ENCODE results near the gene PLEKHA5.

Gene PLEKHA5

DNA sequence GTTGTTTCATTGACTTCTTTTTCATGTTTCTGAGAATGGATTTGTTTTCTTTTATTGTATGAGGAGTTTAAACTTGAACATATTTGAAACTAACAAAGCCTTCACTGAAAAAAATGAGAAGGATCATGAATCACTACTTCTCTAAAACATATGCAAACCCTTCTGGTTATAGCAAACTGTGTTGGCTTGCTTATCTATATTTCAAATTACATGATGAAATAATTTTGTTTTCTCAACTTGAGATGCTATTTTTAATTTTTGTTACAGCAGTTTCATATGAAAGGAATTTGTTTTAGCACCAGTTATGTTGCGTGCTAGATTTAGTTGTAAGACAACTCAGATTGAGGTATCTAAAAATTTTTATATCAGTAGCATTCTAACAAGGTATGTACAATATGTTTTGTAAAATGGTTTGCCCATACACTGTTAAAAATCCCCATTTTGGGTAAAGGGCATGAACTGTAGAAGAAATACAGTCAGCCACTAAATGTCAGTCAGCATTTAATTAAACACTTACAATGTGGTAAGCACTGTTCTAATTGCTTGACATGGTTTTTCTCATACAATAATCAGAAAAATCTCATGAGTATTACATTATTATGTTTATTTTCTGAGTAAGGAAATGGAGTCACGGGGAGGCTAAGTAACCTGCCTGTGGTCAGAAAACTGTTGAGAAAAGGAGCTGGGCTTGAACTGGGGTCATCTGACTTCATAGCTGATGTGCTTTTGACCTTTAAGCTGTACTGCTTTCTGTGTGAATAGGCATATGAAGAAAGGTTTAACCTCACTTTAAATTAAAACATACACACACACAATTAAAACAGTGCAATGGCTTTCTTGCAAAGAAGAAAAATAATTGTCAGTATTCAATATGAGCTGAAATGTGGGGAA is 105.7 kb downstream of the PLEKHA5 start:
- DNase-seq, result no peak

DNA sequence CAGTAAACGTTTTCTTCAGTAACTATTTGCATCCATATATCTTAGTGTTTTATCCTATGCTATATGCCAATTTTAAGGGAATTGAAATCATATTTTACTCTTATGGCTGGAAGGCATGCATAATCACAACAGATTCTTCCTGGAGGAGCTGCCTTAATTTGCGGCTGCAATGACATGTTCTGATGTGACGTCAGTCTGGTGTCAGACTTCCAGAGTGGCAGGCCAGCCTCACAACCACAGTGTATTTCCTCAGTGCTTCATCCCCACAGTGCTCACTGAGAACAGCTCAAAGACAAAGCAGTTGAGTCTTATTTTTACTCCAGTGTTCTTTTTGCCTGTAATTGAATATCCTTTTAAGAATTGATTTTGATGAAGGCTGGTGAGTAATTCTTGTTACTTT is 107.1 kb downstream of the PLEKHA5 start:
- peak; percentile 35 for DNase-seq

DNA sequence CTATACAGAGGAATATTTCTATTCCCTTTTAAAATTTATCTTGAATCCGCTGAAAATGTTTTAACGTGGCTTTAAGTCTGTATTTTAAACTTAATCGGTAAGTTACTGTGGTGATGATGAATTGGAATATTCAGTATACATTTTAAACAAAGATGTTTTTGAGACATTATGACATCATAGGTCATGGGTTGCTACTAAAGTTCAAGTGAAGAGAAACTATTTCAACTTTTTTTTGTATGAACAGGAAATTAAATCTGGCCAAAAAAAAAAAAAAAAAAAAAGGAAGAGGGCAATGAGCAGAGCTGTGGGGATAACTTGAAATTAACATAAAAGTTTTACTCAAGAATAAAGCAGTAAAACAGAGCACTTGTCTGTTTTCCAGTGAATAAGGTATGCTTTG is 109.0 kb downstream of the PLEKHA5 start:
- DNase-seq, result no peak

DNA sequence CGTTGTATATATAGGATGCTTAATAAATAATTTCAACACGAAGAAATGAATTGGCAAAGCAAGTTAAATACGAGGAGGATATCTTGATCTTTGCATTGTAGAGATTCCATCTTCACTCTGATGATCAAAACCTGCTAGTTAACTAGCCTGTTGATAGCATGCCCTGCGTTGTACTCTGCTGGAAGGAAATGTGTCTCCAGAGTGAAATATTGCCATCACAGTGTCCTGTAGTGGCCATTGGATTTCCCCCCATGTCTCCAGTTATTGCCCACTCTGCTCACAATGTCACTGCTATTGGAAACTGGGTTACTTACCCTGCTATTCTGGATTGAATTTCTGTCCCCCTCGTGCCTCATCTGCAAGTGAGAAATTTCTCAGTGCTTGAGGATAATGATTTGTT is 109.6 kb downstream of the PLEKHA5 start:
- DNase-seq, result no peak

DNA sequence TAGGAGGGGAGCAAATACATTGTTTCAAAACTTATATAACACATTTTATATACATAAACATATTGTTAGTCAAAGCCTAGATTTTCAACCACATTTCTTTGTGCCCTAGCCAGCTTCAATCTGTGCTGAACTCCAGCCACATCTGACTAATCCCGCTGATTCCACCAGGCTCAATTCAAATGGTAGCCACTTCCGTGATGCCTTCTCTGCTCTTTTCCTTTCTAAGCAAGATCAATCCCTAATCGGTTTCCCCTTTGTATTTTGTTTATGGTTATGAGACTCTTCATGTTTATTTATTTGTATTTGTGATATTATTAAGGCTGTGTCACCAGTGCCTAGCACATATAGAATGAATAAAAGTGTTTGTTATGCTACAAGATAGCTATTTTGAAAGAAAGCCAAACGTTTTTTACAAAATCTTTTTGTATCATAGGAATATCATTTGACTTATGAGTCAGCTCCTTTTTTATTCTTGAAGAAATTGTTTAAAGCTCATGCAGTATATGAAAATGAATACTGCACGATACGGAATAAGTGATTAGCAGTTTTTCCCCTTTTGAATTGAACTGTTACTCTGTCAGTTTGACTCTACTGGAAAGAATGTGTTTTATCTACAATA is 110.2 kb downstream of the PLEKHA5 start:
- no peak for DNase-seq

DNA sequence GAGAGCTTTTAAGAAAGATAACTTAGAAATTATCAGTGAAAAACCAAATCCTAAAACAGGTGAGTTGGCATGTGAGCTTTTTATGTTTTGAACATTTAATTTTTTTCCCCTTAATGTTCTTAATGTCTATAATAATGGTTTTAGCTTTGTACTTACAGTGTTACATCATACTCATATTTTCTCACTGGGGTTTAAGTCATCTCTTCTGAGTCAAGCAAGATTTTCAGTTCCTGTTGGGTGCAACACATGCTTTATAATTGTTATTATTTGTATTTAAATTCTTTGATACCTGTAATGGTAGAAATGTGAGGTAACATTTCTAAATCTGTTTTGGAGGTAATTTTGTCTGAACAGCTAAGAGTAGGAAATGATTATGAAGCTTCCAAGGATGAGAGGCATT is 113.0 kb downstream of the PLEKHA5 start:
- DNase-seq, result no peak

DNA sequence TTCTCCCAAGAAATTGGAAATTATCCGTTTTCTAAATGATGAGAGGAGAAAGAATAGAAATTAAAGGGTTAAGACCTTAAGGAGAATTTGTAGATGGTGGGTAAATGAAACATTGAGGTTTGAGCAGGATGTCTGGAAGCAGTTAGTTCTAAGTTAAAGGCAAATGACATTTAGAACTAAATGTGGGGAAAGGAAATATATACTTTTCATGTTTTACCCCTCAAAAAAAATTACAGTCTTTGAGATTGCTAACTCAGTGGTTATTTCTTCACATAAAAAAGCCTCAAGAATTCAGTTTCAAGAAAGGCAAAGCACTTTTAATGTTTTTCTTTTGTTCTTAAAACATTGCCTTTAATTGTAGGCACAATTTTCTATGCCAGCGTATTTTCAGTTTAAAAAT is 114.0 kb downstream of the PLEKHA5 start:
- no peak for DNase-seq

DNA sequence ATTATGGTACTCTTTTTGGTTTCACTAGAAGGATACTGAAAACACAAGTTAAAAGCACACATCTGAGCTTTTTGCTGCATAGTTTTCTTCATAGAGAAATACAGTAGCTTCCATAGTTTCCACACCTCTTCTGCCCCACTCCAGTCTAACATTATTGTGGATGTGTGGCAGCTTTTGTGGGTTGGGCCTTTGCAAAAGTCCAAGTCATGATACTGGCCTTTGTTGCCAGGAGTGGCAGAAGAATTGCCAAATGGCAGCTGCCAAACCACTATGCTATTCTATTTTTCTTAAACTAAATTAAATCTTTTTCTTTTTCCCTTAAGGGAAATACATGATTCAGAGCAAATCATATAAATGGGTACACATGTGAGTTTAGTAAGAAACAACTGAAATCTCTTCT is 114.8 kb downstream of the PLEKHA5 start:
- DNase-seq, result peak; percentile 32

DNA sequence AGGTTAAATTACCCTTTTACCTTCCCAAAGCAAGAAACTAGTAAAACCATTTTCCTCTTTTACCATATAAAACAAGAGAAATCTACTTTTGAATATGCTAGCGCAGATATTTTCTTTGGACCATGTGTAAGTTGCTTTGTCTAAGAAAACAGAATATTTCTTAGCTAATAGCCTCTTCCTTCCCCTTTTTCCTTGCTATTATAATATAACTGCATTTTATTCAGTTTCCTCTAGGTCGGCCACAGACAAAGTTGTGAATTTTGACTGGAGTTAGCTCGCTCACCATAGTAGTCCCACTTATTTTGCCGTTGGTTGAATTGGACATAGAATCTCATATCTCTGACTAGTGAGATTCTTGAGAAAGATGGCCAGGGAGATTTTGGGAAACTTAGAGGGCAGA is 115.6 kb downstream of the PLEKHA5 start:
- no peak for DNase-seq

DNA sequence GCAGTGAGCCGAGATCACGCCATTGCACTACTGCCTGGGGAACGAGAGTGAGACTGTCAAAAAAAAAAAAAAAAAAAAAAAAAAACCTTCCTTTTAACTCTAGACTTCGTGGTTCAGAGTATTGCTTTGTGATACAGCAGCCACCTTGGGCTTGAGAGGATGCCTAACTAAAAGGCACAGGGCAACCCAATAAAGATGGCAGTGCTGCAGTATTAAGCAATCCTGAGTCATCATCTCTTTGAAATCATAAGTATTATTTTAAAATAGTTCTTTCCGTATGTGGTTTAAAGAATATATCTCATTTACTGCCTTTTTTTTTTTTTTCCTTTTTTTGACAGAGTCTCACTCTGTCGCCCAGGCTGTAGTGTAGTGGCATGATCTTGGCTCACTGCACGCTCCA is 116.1 kb downstream of the PLEKHA5 start:
- DNase-seq, result no peak

DNA sequence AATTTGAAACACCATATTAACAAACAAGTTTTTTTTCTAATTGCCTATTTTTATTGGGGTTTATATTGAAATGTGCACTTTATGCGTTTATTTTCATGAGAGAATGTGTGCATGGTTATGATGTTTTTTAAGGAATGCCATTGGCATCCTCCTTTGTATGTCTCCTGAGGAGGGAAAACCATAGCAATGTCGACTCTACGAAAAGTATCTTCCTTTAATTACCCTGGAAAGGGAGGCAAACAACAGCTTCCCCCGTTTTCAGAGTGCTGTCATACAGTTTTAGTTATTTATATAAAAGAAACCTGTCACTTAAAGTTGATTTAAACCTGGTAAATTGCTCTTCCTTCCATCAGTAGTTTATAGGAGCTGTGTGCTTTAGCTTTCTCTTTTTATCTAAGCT is 117.4 kb downstream of the PLEKHA5 start:
- no peak for DNase-seq

DNA sequence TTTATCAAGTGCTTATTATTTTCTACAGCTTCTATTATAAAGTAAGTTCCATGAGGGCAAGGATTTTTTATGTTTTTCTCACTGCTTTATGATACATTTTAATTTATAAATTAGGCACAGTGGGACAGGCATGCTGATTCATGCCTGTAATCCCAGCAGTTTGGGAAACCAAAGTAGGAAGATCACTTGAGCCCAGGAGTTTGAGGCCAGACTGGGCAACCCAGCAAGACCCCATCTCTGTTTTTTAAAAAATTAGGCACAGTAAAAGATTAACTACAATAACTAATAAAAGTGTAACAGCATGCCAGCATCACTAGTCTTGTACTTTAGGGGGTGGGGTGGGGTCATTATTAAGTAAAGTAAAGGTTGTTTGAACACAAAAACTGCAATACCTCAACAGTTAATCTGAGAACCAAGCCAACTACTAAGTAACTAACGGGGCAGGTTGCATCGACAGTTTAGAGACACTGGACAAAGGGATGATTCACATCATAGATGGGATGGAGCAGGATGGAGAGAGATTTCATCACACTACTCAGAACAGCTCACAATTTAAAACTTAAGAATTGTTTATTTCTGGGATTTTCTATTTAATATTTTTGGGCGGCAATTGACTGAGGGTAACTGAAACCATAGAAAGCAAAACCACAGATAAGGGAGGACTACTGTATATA is 119.5 kb downstream of the PLEKHA5 start:
- no peak for DNase-seq

DNA sequence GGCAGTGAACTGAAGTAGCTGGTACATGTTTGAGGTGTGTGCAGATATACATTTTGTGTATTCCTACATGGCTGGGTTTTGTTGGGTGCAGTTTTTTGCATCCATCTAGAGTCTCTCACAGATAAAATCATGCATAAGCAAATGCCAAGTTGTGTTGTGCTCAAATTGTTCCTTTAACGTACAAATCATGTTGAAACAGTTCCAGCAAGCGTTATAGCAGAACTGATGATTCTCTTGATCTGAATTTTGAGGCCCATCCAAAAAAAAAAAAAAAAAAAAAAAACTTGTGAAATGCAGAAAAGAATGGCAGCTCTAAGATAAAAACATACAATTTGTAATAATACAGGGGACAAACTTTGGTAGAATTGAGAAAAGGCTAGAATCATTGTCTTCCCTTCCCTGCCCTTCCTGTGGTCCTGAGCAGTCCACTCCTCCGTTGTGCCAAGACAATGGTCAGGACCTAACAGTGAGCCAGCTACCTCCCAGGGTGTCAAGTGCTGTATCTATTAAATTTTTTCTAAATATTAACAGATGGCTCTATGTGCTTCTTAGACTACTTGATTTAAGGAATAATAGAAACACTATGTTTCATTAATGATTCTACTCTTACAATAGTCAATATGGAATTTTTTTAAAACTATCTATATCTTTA is 122.1 kb downstream of the PLEKHA5 start:
- DNase-seq, result no peak

DNA sequence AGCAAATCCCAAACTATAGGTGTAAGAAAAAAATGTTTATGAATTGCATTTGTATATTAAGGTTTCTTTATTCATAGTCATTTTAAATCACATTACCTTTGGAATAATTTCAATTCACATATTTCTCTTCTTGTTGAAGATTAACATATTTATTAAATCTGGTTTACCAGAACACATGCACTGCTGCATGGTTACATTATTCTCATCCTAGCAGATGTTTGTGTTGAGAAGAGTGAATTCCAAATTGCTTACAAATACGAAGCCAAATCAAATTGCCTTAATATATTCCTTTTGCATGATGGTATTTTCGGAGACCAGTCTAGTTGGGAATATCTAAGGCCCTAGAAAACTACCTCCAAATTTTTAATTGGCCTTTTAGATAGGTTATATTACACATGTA is 130.6 kb downstream of the PLEKHA5 start:
- DNase-seq, result no peak

DNA sequence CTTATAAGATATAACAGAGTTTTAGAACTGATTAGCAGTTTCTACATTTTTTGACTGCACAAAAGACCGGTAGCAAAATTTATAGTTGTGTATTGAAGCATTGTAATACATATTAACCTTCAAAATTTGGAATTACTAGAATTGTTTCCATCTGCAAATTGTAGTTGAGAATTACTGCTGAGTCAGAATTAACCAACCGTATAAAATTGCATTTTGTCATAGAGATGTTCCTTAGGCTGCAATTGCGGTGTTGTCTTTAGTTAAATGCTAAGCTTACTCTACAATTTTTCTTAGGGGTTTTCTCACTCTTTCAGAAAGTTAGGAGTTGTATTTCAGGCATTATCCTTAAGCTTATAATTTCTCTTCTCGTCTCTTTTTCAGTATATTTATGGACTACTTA is 132.2 kb downstream of the PLEKHA5 start:
- DNase-seq, result no peak

DNA sequence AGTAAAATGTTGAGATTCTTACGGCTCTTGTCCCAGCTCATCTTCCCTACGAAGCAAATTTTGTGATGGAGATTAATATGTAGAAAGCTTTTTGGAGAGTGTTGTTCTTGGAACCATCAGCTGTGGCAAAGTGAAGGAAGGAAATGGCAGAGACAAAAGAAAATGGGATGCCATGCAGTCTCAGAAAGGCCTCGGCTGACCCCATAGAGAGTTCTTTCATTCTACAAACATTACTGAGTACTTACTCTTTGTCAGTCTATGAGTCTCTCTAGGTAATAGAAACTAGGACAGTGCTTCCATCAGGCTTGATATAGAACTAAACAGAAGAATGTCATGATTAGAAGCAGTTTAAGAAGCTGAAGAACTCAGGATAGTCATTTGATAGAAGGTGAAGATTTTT is 134.1 kb downstream of the PLEKHA5 start:
- DNase-seq, result no peak

DNA sequence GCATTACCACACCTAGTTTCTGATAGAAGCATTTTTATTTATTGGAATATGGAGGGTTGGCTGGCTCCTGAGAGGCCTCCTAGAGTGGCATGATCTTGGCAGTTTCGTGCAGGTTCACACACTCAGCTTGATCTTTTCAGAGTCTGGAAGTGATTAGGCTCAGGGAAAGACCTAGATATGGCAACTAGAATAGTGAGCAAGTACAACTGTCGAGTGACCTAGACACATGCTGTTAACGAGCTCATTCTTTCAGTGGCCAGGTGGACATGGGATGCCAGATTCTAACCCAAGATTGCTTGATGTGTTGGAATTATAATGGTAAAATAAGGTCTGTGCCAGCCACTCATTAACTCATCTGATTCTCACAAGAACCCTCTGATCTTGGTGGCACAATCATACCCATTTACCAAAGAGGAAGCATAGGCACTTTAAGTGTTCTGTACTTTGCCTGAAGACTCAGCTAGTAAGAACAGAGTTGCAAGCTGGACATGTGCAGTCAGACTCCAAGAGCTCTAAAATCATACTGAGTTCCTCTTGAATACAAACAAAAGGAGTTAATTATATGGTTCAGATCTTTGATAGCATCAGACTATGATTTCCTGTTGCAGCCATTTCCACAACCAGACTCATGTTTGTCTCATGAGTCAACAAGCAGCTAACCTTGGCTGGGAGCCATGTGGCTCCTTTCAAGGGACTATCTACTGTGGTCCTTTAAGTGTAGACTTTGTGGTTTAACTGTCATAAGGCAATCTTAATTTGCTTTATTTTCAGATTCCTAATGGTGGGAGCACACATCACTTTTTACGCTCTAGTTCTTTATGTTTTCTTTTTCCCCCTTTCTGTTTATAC is 144.2 kb downstream of the PLEKHA5 start:
- no peak for DNase-seq

DNA sequence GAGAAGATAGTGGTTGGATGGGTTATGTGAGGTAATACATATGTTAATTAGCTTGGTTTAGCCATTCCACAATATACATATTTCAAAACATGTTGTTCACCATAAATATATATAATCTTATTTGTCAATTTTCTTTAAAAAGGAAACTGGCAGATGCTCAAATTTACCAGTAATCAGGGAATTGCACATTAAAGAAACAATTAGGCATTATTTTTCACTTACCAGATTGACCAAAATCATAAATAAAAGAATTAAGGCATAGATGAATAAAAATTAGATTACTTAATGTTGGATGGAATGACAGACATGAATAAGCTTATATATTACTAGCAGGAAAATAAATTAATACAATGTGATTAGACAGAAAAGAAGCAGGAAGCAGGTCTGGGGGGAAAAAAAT is 147.2 kb downstream of the PLEKHA5 start:
- DNase-seq, result no peak

DNA sequence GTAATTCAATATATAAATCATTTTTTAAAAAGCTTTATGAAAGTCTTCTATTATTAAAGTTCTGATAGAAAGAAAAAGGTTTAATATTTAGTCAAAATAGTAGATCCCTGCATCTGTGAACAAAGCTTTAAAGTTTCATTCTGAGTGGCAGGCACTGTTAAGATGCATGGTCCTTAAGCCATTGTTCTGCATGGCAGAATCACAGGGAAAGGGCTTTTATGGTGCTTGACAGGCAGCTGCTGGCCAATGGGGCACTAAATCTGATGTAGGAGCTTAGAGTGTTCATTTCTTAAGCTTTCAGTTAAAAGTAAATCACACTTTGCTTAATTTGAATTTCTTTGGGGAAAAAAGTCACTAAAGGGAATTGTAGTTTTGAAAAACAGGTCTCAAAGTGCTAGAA is 148.2 kb downstream of the PLEKHA5 start:
- DNase-seq, result no peak

DNA sequence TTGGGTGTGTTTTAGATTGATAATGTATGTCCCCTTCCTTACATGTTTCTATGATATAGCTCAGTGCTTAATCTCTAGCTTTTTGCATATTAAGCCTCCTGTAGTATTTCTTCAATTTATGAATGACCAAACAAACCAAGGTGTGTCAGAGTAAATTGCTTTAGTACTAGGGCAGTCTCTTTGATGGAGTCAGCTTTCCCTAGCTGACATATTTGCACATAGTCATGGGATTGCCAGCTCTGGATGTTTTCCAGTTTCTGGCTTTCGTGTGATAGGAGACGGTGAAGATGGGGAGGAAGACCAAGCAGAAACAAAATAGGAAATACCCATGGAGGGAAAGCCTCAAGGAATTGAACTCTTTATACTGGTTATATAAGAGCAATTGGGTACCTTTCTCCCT is 148.9 kb downstream of the PLEKHA5 start:
- DNase-seq, result no peak

DNA sequence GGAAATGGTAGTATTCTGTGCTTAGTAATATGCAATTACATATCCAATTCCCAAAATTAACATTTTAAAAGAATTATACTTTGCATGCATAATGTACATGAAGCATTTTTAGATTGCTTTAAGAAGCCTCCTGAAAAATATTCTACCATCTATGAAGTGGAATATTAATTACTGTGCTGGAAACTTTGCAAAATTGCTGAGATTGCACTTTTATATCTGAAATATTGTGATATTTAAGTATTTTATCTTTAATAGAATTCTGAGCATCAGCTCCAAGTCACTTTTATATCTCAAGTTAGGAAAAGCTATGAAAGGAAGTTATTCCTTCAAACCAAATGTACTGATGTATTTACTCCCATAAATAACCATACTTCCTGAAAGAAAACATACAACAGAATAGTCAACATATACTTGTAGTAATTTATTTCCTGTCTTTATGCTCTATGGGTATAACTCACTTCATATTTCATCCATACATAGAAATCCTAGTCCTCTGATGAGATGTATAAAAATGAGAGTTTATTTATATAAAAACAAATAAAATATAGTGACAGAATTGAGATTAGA is 152.7 kb downstream of the PLEKHA5 start:
- no peak for DNase-seq

DNA sequence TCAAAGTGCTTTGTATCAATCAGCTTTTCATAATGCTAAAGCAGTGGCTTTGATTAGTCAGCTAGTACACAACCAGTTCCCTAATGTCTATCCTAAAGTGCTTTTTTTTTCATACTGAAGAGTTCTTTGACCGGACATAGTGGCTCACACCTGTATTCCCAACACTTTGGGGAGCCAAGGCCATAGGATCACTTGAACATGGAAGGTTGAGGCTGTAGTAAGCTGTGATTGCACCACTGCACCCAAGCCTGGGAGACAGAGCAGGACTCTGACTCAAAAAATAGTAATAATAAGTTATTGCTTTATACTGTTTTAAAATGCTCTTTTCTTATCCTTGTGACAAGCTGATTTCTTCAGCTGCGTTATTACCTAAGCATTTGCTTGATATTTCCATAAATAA is 155.1 kb downstream of the PLEKHA5 start:
- DNase-seq, result no peak

Data from midbrain (tissue), 1 donor.